Thyroid gland (tissue), 4 donors: ENCODE results near the gene AMDHD1.

ENCODE experiments used
- CTCF ChIP-seq, 6 experiments: fragments of 200-600 bp in 3 of 6; fragments of 450-650 bp in 3 of 6; sonication (generic) in 3 of 6; IDR thresholded peaks; one replicate each; pipeline ENCODE4 v1.5.1; 2016 to 2019; ENCODE audit warnings: antibody characterized with exemption in 6 of 6, mild to moderate bottlenecking in 2 of 6, inconsistent platforms in 1 of 6, moderate library complexity in 1 of 6
- POLR2A ChIP-seq, 2 donors: fragments of 450-650 bp; IDR thresholded peaks; one replicate each; pipeline ENCODE4 v1.6.1; 2017; ENCODE audit warnings: antibody characterized with exemption in 2 of 2, mild to moderate bottlenecking in 2 of 2, moderate library complexity in 1 of 2

GRCh38 chr12:95966287-95966870 is 23.2 kb downstream of the AMDHD1 start:
- TF ChIP-seq CTCF (IDR thresholded peaks at IDR 0.05), result no peak
- TF ChIP-seq POLR2A (IDR thresholded peaks at IDR 0.05), result no peak
